ENCODE measurements around the gene ZMAT5. TPM values are rescaled to one million over a fixed set of nuclear protein-coding genes. Genes with fewer than 3 reads are reported as not detected.
A peak's percentile ranks its signal among the peaks of the same experiment; 100 is the strongest.

The ZMAT5 gene
- total and polyA plus RNA-seq, 2 of the 13 experiments (the other 11 are each of a cell fraction or from before 2014, with no cell fraction given) = 20.7 to 27.8 TPM

DNA sequence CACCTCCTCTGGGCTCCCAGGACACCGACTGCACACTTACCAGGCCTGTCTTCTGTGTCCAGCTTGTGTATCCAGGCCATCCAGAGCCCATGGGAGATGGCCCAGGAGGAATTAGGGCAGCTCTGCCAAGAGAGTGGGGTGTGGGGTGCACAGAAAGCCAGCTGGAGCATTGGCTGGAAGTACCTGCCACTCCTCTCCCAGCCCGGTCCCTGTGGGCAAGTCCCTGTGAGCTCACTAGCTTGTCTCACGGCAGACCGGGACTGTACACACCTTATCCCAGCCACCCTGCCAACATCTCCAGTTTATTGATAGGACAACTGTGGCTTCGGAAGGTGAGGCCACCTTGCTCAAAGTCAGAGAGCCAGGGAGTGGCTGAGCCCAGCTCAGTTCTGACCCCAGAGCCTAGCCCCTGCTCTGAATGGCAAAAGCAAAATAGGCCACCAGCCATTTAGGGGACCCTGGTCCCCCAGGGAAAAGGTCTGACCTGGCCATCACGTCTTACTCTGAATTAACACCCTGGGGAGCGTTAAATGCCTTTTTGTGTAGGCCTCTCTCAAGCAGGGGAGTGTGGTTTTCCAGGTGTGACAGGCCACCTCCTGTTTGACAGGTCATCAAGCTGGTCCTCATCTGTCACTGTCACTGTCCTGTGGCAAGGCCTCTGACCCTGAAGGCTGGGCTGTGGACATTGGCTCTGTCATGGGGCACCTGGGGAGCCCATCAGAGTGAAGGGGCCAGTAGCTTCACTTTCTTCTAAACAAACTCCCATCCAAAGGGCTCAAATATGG is 15.4 kb upstream of the ZMAT5 start (continued):
- TF ChIP-seq TAF15 (IDR thresholded peaks at IDR 0.05; ENCODE audit: low read depth, low read length, poor library complexity, severe bottlenecking) (no peak), TBX2 (CRISPR knock-in tag; IDR thresholded peaks at IDR 0.05; ENCODE audit: borderline replicate concordance) (peak; percentile 64; the same call in 1 of the 2 replicates), NBN (conservative IDR thresholded peaks at IDR 0.05) (no peak), MXI1 (IDR thresholded peaks at IDR 0.05; ENCODE audit: borderline replicate concordance, low read depth, low read length) (peak; percentile 21; the same call in 1 of the 3 replicates), ZNF335 (CRISPR knock-in tag; IDR thresholded peaks at IDR 0.05) (no peak), ZSCAN30 (CRISPR knock-in tag; IDR thresholded peaks at IDR 0.05) (no peak)
- TF ChIP-seq, protein P1, sequence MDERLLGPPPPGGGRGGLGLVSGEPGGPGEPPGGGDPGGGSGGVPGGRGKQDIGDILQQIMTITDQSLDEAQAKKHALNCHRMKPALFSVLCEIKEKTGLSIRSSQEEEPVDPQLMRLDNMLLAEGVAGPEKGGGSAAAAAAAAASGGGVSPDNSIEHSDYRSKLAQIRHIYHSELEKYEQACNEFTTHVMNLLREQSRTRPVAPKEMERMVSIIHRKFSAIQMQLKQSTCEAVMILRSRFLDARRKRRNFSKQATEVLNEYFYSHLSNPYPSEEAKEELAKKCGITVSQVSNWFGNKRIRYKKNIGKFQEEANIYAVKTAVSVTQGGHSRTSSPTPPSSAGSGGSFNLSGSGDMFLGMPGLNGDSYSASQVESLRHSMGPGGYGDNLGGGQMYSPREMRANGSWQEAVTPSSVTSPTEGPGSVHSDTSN (CRISPR knock-in tag; IDR thresholded peaks at IDR 0.05) = peak; percentile 78
- TF ChIP-seq, protein P2, sequence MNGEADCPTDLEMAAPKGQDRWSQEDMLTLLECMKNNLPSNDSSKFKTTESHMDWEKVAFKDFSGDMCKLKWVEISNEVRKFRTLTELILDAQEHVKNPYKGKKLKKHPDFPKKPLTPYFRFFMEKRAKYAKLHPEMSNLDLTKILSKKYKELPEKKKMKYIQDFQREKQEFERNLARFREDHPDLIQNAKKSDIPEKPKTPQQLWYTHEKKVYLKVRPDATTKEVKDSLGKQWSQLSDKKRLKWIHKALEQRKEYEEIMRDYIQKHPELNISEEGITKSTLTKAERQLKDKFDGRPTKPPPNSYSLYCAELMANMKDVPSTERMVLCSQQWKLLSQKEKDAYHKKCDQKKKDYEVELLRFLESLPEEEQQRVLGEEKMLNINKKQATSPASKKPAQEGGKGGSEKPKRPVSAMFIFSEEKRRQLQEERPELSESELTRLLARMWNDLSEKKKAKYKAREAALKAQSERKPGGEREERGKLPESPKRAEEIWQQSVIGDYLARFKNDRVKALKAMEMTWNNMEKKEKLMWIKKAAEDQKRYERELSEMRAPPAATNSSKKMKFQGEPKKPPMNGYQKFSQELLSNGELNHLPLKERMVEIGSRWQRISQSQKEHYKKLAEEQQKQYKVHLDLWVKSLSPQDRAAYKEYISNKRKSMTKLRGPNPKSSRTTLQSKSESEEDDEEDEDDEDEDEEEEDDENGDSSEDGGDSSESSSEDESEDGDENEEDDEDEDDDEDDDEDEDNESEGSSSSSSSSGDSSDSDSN (CRISPR knock-in tag; IDR thresholded peaks at IDR 0.05) = peak; percentile 12; the same call in 1 of the 2 replicates
- TF ChIP-seq, protein P3, sequence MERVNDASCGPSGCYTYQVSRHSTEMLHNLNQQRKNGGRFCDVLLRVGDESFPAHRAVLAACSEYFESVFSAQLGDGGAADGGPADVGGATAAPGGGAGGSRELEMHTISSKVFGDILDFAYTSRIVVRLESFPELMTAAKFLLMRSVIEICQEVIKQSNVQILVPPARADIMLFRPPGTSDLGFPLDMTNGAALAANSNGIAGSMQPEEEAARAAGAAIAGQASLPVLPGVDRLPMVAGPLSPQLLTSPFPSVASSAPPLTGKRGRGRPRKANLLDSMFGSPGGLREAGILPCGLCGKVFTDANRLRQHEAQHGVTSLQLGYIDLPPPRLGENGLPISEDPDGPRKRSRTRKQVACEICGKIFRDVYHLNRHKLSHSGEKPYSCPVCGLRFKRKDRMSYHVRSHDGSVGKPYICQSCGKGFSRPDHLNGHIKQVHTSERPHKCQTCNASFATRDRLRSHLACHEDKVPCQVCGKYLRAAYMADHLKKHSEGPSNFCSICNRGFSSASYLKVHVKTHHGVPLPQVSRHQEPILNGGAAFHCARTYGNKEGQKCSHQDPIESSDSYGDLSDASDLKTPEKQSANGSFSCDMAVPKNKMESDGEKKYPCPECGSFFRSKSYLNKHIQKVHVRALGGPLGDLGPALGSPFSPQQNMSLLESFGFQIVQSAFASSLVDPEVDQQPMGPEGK (CRISPR knock-in tag; IDR thresholded peaks at IDR 0.05) = peak; percentile 22; the same call in 1 of the 2 replicates
- TF ChIP-seq, protein P4, sequence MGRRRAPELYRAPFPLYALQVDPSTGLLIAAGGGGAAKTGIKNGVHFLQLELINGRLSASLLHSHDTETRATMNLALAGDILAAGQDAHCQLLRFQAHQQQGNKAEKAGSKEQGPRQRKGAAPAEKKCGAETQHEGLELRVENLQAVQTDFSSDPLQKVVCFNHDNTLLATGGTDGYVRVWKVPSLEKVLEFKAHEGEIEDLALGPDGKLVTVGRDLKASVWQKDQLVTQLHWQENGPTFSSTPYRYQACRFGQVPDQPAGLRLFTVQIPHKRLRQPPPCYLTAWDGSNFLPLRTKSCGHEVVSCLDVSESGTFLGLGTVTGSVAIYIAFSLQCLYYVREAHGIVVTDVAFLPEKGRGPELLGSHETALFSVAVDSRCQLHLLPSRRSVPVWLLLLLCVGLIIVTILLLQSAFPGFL (CRISPR knock-in tag; IDR thresholded peaks at IDR 0.05) = no peak
- TF ChIP-seq, protein P5, sequence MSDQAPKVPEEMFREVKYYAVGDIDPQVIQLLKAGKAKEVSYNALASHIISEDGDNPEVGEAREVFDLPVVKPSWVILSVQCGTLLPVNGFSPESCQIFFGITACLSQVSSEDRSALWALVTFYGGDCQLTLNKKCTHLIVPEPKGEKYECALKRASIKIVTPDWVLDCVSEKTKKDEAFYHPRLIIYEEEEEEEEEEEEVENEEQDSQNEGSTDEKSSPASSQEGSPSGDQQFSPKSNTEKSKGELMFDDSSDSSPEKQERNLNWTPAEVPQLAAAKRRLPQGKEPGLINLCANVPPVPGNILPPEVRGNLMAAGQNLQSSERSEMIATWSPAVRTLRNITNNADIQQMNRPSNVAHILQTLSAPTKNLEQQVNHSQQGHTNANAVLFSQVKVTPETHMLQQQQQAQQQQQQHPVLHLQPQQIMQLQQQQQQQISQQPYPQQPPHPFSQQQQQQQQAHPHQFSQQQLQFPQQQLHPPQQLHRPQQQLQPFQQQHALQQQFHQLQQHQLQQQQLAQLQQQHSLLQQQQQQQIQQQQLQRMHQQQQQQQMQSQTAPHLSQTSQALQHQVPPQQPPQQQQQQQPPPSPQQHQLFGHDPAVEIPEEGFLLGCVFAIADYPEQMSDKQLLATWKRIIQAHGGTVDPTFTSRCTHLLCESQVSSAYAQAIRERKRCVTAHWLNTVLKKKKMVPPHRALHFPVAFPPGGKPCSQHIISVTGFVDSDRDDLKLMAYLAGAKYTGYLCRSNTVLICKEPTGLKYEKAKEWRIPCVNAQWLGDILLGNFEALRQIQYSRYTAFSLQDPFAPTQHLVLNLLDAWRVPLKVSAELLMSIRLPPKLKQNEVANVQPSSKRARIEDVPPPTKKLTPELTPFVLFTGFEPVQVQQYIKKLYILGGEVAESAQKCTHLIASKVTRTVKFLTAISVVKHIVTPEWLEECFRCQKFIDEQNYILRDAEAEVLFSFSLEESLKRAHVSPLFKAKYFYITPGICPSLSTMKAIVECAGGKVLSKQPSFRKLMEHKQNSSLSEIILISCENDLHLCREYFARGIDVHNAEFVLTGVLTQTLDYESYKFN (CRISPR knock-in tag; conservative IDR thresholded peaks at IDR 0.05) = peak; percentile 38; the same call in 1 of the 2 replicates
- TF ChIP-seq, protein P6, sequence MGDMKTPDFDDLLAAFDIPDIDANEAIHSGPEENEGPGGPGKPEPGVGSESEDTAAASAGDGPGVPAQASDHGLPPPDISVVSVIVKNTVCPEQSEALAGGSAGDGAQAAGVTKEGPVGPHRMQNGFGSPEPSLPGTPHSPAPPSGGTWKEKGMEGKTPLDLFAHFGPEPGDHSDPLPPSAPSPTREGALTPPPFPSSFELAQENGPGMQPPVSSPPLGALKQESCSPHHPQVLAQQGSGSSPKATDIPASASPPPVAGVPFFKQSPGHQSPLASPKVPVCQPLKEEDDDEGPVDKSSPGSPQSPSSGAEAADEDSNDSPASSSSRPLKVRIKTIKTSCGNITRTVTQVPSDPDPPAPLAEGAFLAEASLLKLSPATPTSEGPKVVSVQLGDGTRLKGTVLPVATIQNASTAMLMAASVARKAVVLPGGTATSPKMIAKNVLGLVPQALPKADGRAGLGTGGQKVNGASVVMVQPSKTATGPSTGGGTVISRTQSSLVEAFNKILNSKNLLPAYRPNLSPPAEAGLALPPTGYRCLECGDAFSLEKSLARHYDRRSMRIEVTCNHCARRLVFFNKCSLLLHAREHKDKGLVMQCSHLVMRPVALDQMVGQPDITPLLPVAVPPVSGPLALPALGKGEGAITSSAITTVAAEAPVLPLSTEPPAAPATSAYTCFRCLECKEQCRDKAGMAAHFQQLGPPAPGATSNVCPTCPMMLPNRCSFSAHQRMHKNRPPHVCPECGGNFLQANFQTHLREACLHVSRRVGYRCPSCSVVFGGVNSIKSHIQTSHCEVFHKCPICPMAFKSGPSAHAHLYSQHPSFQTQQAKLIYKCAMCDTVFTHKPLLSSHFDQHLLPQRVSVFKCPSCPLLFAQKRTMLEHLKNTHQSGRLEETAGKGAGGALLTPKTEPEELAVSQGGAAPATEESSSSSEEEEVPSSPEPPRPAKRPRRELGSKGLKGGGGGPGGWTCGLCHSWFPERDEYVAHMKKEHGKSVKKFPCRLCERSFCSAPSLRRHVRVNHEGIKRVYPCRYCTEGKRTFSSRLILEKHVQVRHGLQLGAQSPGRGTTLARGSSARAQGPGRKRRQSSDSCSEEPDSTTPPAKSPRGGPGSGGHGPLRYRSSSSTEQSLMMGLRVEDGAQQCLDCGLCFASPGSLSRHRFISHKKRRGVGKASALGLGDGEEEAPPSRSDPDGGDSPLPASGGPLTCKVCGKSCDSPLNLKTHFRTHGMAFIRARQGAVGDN (CRISPR knock-in tag; IDR thresholded peaks at IDR 0.05) = peak; percentile 63; the same call in 1 of the 2 replicates
